Esophagus muscularis mucosa (tissue), 4 donors: ENCODE results near the gene NKAIN2.

ENCODE experiments used
- EP300 ChIP-seq: sonication (generic); formaldehyde crosslinking; IDR thresholded peaks from one replicate; pipeline ENCODE4 v1.6.1; 2017; ENCODE audit warnings: antibody characterized with exemption
- POLR2A ChIP-seq: fragments of 450-650 bp; IDR thresholded peaks from one replicate; pipeline ENCODE4 v1.6.1; 2017; ENCODE audit warnings: antibody characterized with exemption, moderate library complexity, mild to moderate bottlenecking, low read depth
- TF ChIP-seq, protein P1 (sequence below), 3 experiments: fragments of 200-600 bp in 2 of 3; fragments of 450-650 bp in 1 of 3; sonication (generic) in 2 of 3; IDR thresholded peaks; one replicate each; pipeline ENCODE4 v1.5.1; 2017 to 2019; ENCODE audit warnings: antibody characterized with exemption in 3 of 3, mild to moderate bottlenecking in 2 of 3, moderate library complexity in 1 of 3

DNA sequence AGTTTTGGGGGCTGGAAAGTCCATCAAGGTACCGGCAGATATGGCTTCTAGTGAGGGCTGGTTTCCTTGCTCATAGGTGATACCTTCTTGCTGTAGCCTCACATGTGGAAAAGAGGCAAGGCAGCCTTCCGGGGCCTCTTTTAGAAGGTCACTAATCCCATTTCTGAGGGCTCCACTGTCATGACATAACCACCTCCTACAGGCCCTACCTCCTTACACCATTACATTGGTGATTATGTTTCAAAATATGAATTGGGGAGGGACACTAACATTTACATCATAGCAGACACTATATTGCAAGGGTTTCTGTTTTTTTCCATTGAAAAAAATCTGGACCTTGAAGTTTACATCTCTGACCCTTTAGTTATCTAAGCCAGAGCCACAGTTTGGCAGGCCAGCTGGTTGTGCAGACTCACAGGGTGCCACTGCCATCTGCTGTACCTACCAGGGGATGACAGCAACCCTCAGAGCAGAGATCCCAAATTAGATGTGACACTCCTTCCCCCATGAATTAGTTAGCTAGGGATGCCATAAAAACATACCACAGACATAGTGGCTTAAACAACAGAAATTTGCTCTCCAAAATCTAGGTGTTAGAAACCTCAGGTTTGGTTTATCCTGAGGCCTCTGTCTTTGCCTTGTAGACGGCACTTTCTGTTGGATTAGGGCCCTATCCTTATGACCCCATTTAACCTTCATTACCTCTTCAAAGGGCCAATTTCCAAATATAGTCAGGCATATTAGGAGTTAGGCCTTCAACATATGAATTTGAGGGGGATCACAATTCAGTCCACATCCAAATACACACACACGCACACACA lies 992.2 kb downstream of the NKAIN2 start:
- TF ChIP-seq, protein P1, sequence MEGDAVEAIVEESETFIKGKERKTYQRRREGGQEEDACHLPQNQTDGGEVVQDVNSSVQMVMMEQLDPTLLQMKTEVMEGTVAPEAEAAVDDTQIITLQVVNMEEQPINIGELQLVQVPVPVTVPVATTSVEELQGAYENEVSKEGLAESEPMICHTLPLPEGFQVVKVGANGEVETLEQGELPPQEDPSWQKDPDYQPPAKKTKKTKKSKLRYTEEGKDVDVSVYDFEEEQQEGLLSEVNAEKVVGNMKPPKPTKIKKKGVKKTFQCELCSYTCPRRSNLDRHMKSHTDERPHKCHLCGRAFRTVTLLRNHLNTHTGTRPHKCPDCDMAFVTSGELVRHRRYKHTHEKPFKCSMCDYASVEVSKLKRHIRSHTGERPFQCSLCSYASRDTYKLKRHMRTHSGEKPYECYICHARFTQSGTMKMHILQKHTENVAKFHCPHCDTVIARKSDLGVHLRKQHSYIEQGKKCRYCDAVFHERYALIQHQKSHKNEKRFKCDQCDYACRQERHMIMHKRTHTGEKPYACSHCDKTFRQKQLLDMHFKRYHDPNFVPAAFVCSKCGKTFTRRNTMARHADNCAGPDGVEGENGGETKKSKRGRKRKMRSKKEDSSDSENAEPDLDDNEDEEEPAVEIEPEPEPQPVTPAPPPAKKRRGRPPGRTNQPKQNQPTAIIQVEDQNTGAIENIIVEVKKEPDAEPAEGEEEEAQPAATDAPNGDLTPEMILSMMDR (IDR thresholded peaks at IDR 0.05) = peak; percentile 23 to 42 (median 31)
- TF ChIP-seq POLR2A (no peak), EP300 (no peak)
